ENCODE results near the gene RIN2.
"Not testable (repeated sequence)": the region's sequence is repeated elsewhere in the genome, so short reads cannot be mapped to it uniquely, and the experiment has no call there.

RIN2 gene

GRCh38 chr20:19791887-19792286 lies 33.8 kb downstream of the RIN2 start:
- DNase-seq: no peak

- DNase-seq: no peak
These were observed 35.7 kb downstream of the RIN2 start for GRCh38 chr20:19793716-19794115.

- no peak for DNase-seq
These were observed 36.9 kb downstream of the RIN2 start for GRCh38 chr20:19794941-19795340.

- no peak for DNase-seq
These were observed 41.3 kb downstream of the RIN2 start for GRCh38 chr20:19799325-19799724.

- DNase-seq: no peak
These were observed 44.0 kb downstream of the RIN2 start for GRCh38 chr20:19802099-19802491.

- no peak for DNase-seq
These were observed 44.6 kb downstream of the RIN2 start for GRCh38 chr20:19802492-19803158.

- DNase-seq: not testable (repeated sequence)
These were observed 48.2 kb downstream of the RIN2 start for GRCh38 chr20:19806276-19806675.

- no peak for DNase-seq
These were observed 48.7 kb downstream of the RIN2 start for GRCh38 chr20:19806806-19807190.

- no peak for DNase-seq
These were observed 49.3 kb downstream of the RIN2 start for GRCh38 chr20:19807191-19807945.

Data from SIG-M5 (cell line).